OCI-M2 (cell line): ENCODE measurements around the gene CSTPP1.

Source experiments
- DNase-seq: peaks from one replicate; lab custom pipeline; 2025; ENCODE audit not compliant: unreplicated experiment; lab: John Stamatoyannopoulos, UW

CSTPP1 gene

GRCh38 chr11:46936138-46937110, at the start of gene CSTPP1:
Gene CSTPP1, plus strand, starts transcription at chr11:46936761. Its CDS starts 45 bp downstream, at chr11:46936806.
- DNase-seq = peak; percentile 40

- DNase-seq = no peak
Measured at GRCh38 chr11:46888636-46889035, 47.9 kb upstream of the CSTPP1 start.

GRCh38 chr11:46889251-46889650, 47.3 kb upstream of the CSTPP1 start:
- DNase-seq = no peak

GRCh38 chr11:46889689-46890475, 46.7 kb upstream of the CSTPP1 start:
- DNase-seq = peak; percentile 41

GRCh38 chr11:46890665-46891064, 45.9 kb upstream of the CSTPP1 start:
- DNase-seq = no peak

- DNase-seq = no peak
Measured at GRCh38 chr11:46892109-46892508, 44.5 kb upstream of the CSTPP1 start.

- no peak for DNase-seq
Measured at GRCh38 chr11:46892838-46893237, 43.7 kb upstream of the CSTPP1 start.

- no peak for DNase-seq
Measured at GRCh38 chr11:46894506-46894905, 42.1 kb upstream of the CSTPP1 start.

- no peak for DNase-seq
Measured at GRCh38 chr11:46894961-46895360, 41.6 kb upstream of the CSTPP1 start.

- DNase-seq = no peak
Measured at GRCh38 chr11:46895821-46896220, 40.7 kb upstream of the CSTPP1 start.

GRCh38 chr11:46896719-46897406, 39.7 kb upstream of the CSTPP1 start:
- DNase-seq = no peak

- no peak for DNase-seq
Measured at GRCh38 chr11:46898396-46899095, 38.0 kb upstream of the CSTPP1 start.

GRCh38 chr11:46899501-46900025, 37.0 kb upstream of the CSTPP1 start:
- no peak for DNase-seq

GRCh38 chr11:46900091-46900746, 36.3 kb upstream of the CSTPP1 start:
- no peak for DNase-seq

- DNase-seq = no peak
Measured at GRCh38 chr11:46901156-46901555, 35.4 kb upstream of the CSTPP1 start.

GRCh38 chr11:46902694-46903093, 33.9 kb upstream of the CSTPP1 start:
- DNase-seq = no peak

- no peak for DNase-seq
Measured at GRCh38 chr11:46903846-46904245, 32.7 kb upstream of the CSTPP1 start.

GRCh38 chr11:46905806-46906205, 30.8 kb upstream of the CSTPP1 start:
- DNase-seq = no peak

GRCh38 chr11:46906609-46907041, 29.9 kb upstream of the CSTPP1 start:
- DNase-seq = no peak

- DNase-seq = no peak
Measured at GRCh38 chr11:46907606-46908005, 29.0 kb upstream of the CSTPP1 start.
